Cardiac muscle cell (in vitro differentiated cells and primary cell): ENCODE results near the gene COL5A1. TPM values are rescaled to one million over a fixed set of nuclear protein-coding genes. Genes with fewer than 3 reads are reported as not detected.

Source experiments
- DNase-seq, 2 donors: peaks; one replicate each; pipeline versions ENCODE4 v3.0.0 to v3.0.0-alpha.2; 2010 to 2017; ENCODE audit warnings: low read depth in 1 of 2, low spot score in 1 of 2
- H3K27ac ChIP-seq: fragments of 200-600 bp; sonication (generic); 2 replicates; pipeline ENCODE4 v1.5.1; 2016
- H3K27me3 ChIP-seq: fragments of 200-600 bp; sonication (generic); 2 replicates; pipeline ENCODE4 v1.6.0; 2016; ENCODE audit warnings: control low read depth
- H3K36me3 ChIP-seq: fragments of 200-600 bp; sonication (generic); 2 replicates; pipeline ENCODE4 v1.5.1; 2016; ENCODE audit warnings: control low read depth
- H3K4me1 ChIP-seq: fragments of 200-600 bp; sonication (generic); 2 replicates; pipeline ENCODE4 v1.8.1; 2017; ENCODE audit warnings: low read depth, mild to moderate bottlenecking, mixed run types
- H3K4me3 ChIP-seq: fragments of 200-600 bp; sonication (generic); 2 replicates; pipeline ENCODE4 v1.5.1; 2016; ENCODE audit warnings: mild to moderate bottlenecking
- H3K9me3 ChIP-seq: fragments of 200-600 bp; sonication (generic); 2 replicates; pipeline ENCODE4 v1.5.1; 2017; ENCODE audit warnings: low read depth, mild to moderate bottlenecking, control low read depth
- CTCF ChIP-seq: IDR thresholded peaks from 2 replicates; pipeline ENCODE4 v1.5.1; 2012; ENCODE audit warnings: low read depth, mild to moderate bottlenecking, low read length
- polyA plus RNA-seq: library from polyadenylated mRNA; unstranded; fragments of >200 nt; fragmentation: Nextera tagmentation; extraction: Ambion mirVana; gene quantifications from 2 replicates; pipeline ENCODE4 v1.2.1, GENCODE V29; 2016
- total RNA-seq: library from RNA; depleted of rRNA; stranded (reverse); fragments of >200 nt; gene quantifications from 2 replicates; pipeline ENCODE4 v1.2.3, GENCODE V29; 2016

Gene COL5A1
- total and polyA plus RNA-seq, 2 experiments from 2014 or later, result 34.5 to 129 TPM

- no peak for DNase-seq
- no peak overlapping the region for H3K27ac ChIP-seq
- no peak overlapping the region for H3K4me3 ChIP-seq
- H3K4me1 ChIP-seq, result peaks cover 23% of the 10 kb centered on the region
- no peaks in the 10 kb centered on the region for H3K27me3 ChIP-seq
- H3K9me3 ChIP-seq, result no peaks in the 10 kb centered on the region
- no peak for TF ChIP-seq CTCF
- H3K36me3 ChIP-seq, result no peaks in the 10 kb centered on the region
Observed at GRCh38 chr9:134787601-134788531, 146.3 kb downstream of the COL5A1 start.

GRCh38 chr9:134789168-134789567 lies 147.6 kb downstream of the COL5A1 start:
- H3K27ac ChIP-seq, result peak overlapping the region; percentile 97
- no peaks in the 10 kb centered on the region for H3K9me3 ChIP-seq
- H3K36me3 ChIP-seq, result no peaks in the 10 kb centered on the region

GRCh38 chr9:134791009-134791408 lies 149.4 kb downstream of the COL5A1 start:
- no peak overlapping the region for H3K4me3 ChIP-seq
- H3K4me1 ChIP-seq, result peaks cover 12% of the 10 kb centered on the region
- no peaks in the 10 kb centered on the region for H3K9me3 ChIP-seq
- no peak overlapping the region for H3K27ac ChIP-seq
- no peak for TF ChIP-seq CTCF
- H3K36me3 ChIP-seq, result no peaks in the 10 kb centered on the region
- H3K27me3 ChIP-seq, result no peaks in the 10 kb centered on the region
- no peak for DNase-seq

More at GRCh38 chr9:134789168-134789567, 147.6 kb downstream of the COL5A1 start:
- H3K4me1 ChIP-seq, result peaks cover 22% of the 10 kb centered on the region
- peak in 1 of 2 donors; percentile 94 for DNase-seq
- no peak overlapping the region for H3K4me3 ChIP-seq
- H3K27me3 ChIP-seq, result no peaks in the 10 kb centered on the region
- TF ChIP-seq CTCF, result no peak

GRCh38 chr9:134792627-134793026 lies 151.0 kb downstream of the COL5A1 start:
- DNase-seq, result no peak
- no peak overlapping the region for H3K4me3 ChIP-seq
- no peak for TF ChIP-seq CTCF
- H3K4me1 ChIP-seq, result peaks cover 12% of the 10 kb centered on the region
- H3K27me3 ChIP-seq, result no peaks in the 10 kb centered on the region
- no peak overlapping the region for H3K27ac ChIP-seq
- H3K9me3 ChIP-seq, result no peaks in the 10 kb centered on the region
- no peaks in the 10 kb centered on the region for H3K36me3 ChIP-seq

- DNase-seq, result no peak
- Histone ChIP-seq H3K27ac (no peak overlapping the region), H3K9me3 (no peaks in the 10 kb centered on the region), H3K4me3 (no peak overlapping the region), H3K4me1 (peaks cover 12% of the 10 kb centered on the region), H3K27me3 (no peaks in the 10 kb centered on the region), H3K36me3 (no peaks in the 10 kb centered on the region)
- no peak for TF ChIP-seq CTCF
Observed at GRCh38 chr9:134793288-134794188, 151.9 kb downstream of the COL5A1 start.
